ENCODE data around the gene ADCY1. TPM values are rescaled to one million over a fixed set of nuclear protein-coding genes. Genes with fewer than 3 reads are reported as not detected.

ADCY1 gene
- total RNA-seq, 1 experiment from 2014 or later, result not detected

GRCh38 chr7:45663965-45664633, 89.9 kb downstream of the ADCY1 start:
- no peak for DNase-seq (ENCODE audit: low spot score)

GRCh38 chr7:45665172-45665571, 91.0 kb downstream of the ADCY1 start:
- DNase-seq (ENCODE audit: low spot score), result no peak

- DNase-seq (ENCODE audit: low spot score), result no peak
These were observed 96.1 kb downstream of the ADCY1 start for GRCh38 chr7:45670227-45670626.

GRCh38 chr7:45670717-45671116, 96.5 kb downstream of the ADCY1 start:
- no peak for DNase-seq (ENCODE audit: low spot score)

GRCh38 chr7:45677311-45677900, 103.2 kb downstream of the ADCY1 start:
- DNase-seq (ENCODE audit: low spot score), result no peak

GRCh38 chr7:45679516-45679915, 105.3 kb downstream of the ADCY1 start:
- no peak for DNase-seq (ENCODE audit: low spot score)

- no peak for DNase-seq (ENCODE audit: low spot score)
These were observed 106.6 kb downstream of the ADCY1 start for GRCh38 chr7:45680776-45681175.

- no peak for DNase-seq (ENCODE audit: low spot score)
These were observed 107.6 kb downstream of the ADCY1 start for GRCh38 chr7:45681596-45682357.

GRCh38 chr7:45682358-45682735, 108.2 kb downstream of the ADCY1 start:
- no peak for DNase-seq (ENCODE audit: low spot score)

GRCh38 chr7:45682836-45683555, 108.8 kb downstream of the ADCY1 start:
- no peak for DNase-seq (ENCODE audit: low spot score)

- DNase-seq (ENCODE audit: low spot score), result no peak
These were observed 109.5 kb downstream of the ADCY1 start for GRCh38 chr7:45683556-45684148.

GRCh38 chr7:45684910-45685618, 110.9 kb downstream of the ADCY1 start:
- no peak for DNase-seq (ENCODE audit: low spot score)

GRCh38 chr7:45685619-45686240, 111.6 kb downstream of the ADCY1 start:
- DNase-seq (ENCODE audit: low spot score), result no peak

GRCh38 chr7:45686441-45687184, 112.4 kb downstream of the ADCY1 start:
- DNase-seq (ENCODE audit: low spot score), result no peak

GRCh38 chr7:45687185-45687560, 113.0 kb downstream of the ADCY1 start:
- no peak for DNase-seq (ENCODE audit: low spot score)

- DNase-seq (ENCODE audit: low spot score), result no peak
These were observed 113.6 kb downstream of the ADCY1 start for GRCh38 chr7:45687721-45688120.

GRCh38 chr7:45688382-45688781, 114.2 kb downstream of the ADCY1 start:
- no peak for DNase-seq (ENCODE audit: low spot score)

- DNase-seq (ENCODE audit: low spot score), result no peak
These were observed 115.0 kb downstream of the ADCY1 start for GRCh38 chr7:45689011-45689796.
